ENCODE data around the gene UNC79.
"Not testable (repeated sequence)": the region's sequence is repeated elsewhere in the genome, so short reads cannot be mapped to it uniquely, and the experiment has no call there.

Gene UNC79

GRCh38 chr14:93430315-93431035, at the start of gene UNC79:
UNC79 (plus strand) TSS chr14:93430939; CDS start chr14:93431030, 91 bp downstream.
- DNase-seq = peak; percentile 57
- Mint-ChIP-seq H3K36me3 (ENCODE audit: low read depth) (no peaks in the 10 kb centered on the region), H3K4me3 (peak within 1 kb of the TSS; percentile 82)

GRCh38 chr14:93381644-93382043, 49.1 kb upstream of the UNC79 start:
- no peak for TF ChIP-seq CTCF (IDR thresholded peaks at IDR 0.05)
- Mint-ChIP-seq H3K27me3 (ENCODE audit: low read depth, poor library complexity) (peaks cover 12% of the 10 kb centered on the region), H3K4me1 (no peaks in the 10 kb centered on the region), H3K9me3 (peaks cover 8% of the 10 kb centered on the region), H3K4me3 (no peak overlapping the region), H3K36me3 (ENCODE audit: low read depth) (no peaks in the 10 kb centered on the region), H3K27ac (no peak overlapping the region)
- no peak for DNase-seq

More at GRCh38 chr14:93430315-93431035, at the start of gene UNC79:
- H3K9me3 Mint-ChIP-seq = peaks cover 22% of the 10 kb centered on the region
- peaks cover 59% of the 10 kb centered on the region for H3K27me3 Mint-ChIP-seq (ENCODE audit: low read depth, poor library complexity)
- H3K27ac Mint-ChIP-seq = no peak within 1 kb of the TSS
- peaks cover 13% of the 10 kb centered on the region for H3K4me1 Mint-ChIP-seq
- no peak for TF ChIP-seq CTCF (IDR thresholded peaks at IDR 0.05)

- not testable (repeated sequence) for H3K4me1 Mint-ChIP-seq; H3K4me3 Mint-ChIP-seq; H3K27ac Mint-ChIP-seq; DNase-seq; H3K36me3 Mint-ChIP-seq (ENCODE audit: low read depth); H3K9me3 Mint-ChIP-seq
- H3K27me3 Mint-ChIP-seq (ENCODE audit: low read depth, poor library complexity) = peaks cover 12% of the 10 kb centered on the region
Measured at GRCh38 chr14:93384256-93384655, 46.5 kb upstream of the UNC79 start.

GRCh38 chr14:93395231-93395630, 35.5 kb upstream of the UNC79 start:
- H3K4me3 Mint-ChIP-seq = no peak overlapping the region
- H3K27me3 Mint-ChIP-seq (ENCODE audit: low read depth, poor library complexity) = peaks cover 7% of the 10 kb centered on the region
- no peak for DNase-seq
- H3K36me3 Mint-ChIP-seq (ENCODE audit: low read depth) = no peaks in the 10 kb centered on the region
- no peak for TF ChIP-seq CTCF (IDR thresholded peaks at IDR 0.05)
- no peak overlapping the region for H3K27ac Mint-ChIP-seq
- H3K9me3 Mint-ChIP-seq = peaks cover 17% of the 10 kb centered on the region
- H3K4me1 Mint-ChIP-seq = no peaks in the 10 kb centered on the region

- TF ChIP-seq CTCF (IDR thresholded peaks at IDR 0.05) = no peak
- Mint-ChIP-seq H3K27ac (no peak overlapping the region), H3K36me3 (ENCODE audit: low read depth) (no peaks in the 10 kb centered on the region), H3K4me3 (no peak overlapping the region), H3K9me3 (peaks cover 17% of the 10 kb centered on the region), H3K4me1 (no peaks in the 10 kb centered on the region), H3K27me3 (ENCODE audit: low read depth, poor library complexity) (peaks cover 7% of the 10 kb centered on the region)
- DNase-seq = no peak
Measured at GRCh38 chr14:93396456-93396855, 34.3 kb upstream of the UNC79 start.

GRCh38 chr14:93398491-93398890, 32.2 kb upstream of the UNC79 start:
- H3K9me3 Mint-ChIP-seq = peaks cover 17% of the 10 kb centered on the region
- no peak overlapping the region for H3K27ac Mint-ChIP-seq
- no peaks in the 10 kb centered on the region for H3K4me1 Mint-ChIP-seq
- no peak overlapping the region for H3K4me3 Mint-ChIP-seq
- DNase-seq = no peak
- H3K27me3 Mint-ChIP-seq (ENCODE audit: low read depth, poor library complexity) = peaks cover 7% of the 10 kb centered on the region
- TF ChIP-seq CTCF (IDR thresholded peaks at IDR 0.05) = no peak
- no peaks in the 10 kb centered on the region for H3K36me3 Mint-ChIP-seq (ENCODE audit: low read depth)
